Tibial nerve (tissue), 4 donors: ENCODE results near the gene LCA5.

ENCODE experiments used
- EP300 ChIP-seq, 2 donors: sonication (generic); formaldehyde crosslinking; IDR thresholded peaks; one replicate each; pipeline ENCODE4 v1.6.1; 2017; ENCODE audit warnings: antibody characterized with exemption in 2 of 2, mild to moderate bottlenecking in 1 of 2
- POLR2A ChIP-seq, 2 donors: fragments of 450-650 bp; IDR thresholded peaks; one replicate each; pipeline ENCODE4 v1.6.1; 2017; ENCODE audit warnings: antibody characterized with exemption in 2 of 2, mild to moderate bottlenecking in 2 of 2, moderate library complexity in 2 of 2
- TF ChIP-seq, protein P1 (sequence below), 5 experiments: fragments of 200-600 bp in 3 of 5; fragments of 450-650 bp in 2 of 5; sonication (generic) in 3 of 5; IDR thresholded peaks; one replicate each; pipeline ENCODE4 v1.5.1; 2016 to 2019; ENCODE audit warnings: antibody characterized with exemption in 5 of 5, mild to moderate bottlenecking in 3 of 5, moderate library complexity in 2 of 5

DNA sequence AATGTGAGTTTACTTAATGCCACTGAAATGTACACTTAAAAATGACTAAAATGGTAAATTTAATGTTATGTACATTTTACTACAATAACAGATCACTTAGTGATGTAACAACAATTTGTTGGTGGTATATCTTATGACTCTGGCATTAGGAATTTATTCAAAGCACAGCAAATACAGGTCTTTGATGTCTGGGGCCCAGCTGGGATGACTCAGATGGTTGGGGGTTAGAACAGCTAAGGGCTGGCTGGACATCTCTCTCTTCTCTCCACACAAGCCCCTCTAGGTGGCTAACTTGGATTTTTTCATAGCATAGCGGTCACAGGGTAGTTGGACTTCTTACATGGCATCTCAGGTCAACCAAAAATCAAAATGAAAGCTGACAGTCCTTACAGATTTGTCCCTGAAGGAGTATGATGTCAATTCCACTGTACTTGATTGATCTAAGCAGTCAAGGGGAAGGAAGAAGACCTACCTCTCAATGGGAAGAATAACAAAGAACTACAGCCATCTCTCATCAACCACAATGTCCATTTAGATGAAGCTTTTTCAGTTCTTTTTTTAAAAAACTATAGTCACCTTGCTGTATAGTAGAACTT lies 37.5 kb upstream of the LCA5 start:
- TF ChIP-seq, protein P1, sequence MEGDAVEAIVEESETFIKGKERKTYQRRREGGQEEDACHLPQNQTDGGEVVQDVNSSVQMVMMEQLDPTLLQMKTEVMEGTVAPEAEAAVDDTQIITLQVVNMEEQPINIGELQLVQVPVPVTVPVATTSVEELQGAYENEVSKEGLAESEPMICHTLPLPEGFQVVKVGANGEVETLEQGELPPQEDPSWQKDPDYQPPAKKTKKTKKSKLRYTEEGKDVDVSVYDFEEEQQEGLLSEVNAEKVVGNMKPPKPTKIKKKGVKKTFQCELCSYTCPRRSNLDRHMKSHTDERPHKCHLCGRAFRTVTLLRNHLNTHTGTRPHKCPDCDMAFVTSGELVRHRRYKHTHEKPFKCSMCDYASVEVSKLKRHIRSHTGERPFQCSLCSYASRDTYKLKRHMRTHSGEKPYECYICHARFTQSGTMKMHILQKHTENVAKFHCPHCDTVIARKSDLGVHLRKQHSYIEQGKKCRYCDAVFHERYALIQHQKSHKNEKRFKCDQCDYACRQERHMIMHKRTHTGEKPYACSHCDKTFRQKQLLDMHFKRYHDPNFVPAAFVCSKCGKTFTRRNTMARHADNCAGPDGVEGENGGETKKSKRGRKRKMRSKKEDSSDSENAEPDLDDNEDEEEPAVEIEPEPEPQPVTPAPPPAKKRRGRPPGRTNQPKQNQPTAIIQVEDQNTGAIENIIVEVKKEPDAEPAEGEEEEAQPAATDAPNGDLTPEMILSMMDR (IDR thresholded peaks at IDR 0.05), result no peak
- TF ChIP-seq POLR2A (IDR thresholded peaks at IDR 0.05), result no peak
- TF ChIP-seq EP300 (IDR thresholded peaks at IDR 0.05), result no peak
